MM.1S (cell line): ENCODE data around the gene CDH4.

Experiments
- CTCF ChIP-seq: fragments of 300-600 bp; sonication (generic); IDR thresholded peaks from 2 replicates; pipeline ENCODE4 v1.5.1; 2016; ENCODE audit warnings: antibody characterized with exemption, low read length, mixed read lengths
- EZH2phosphoT487 ChIP-seq: fragments of 300-600 bp; sonication (generic); IDR thresholded peaks from 2 replicates; pipeline ENCODE4 v1.6.1; 2018; ENCODE audit warnings: antibody characterized with exemption, low read length

- TF ChIP-seq EZH2phosphoT487 (no peak), CTCF (no peak)
Measured at GRCh38 chr20:61379898-61380544, 128.0 kb downstream of the CDH4 start.
